ENCODE data around the gene SCIN.
"Not testable (repeated sequence)": the region's sequence is repeated elsewhere in the genome, so short reads cannot be mapped to it uniquely, and the experiment has no call there.

SCIN gene

DNA sequence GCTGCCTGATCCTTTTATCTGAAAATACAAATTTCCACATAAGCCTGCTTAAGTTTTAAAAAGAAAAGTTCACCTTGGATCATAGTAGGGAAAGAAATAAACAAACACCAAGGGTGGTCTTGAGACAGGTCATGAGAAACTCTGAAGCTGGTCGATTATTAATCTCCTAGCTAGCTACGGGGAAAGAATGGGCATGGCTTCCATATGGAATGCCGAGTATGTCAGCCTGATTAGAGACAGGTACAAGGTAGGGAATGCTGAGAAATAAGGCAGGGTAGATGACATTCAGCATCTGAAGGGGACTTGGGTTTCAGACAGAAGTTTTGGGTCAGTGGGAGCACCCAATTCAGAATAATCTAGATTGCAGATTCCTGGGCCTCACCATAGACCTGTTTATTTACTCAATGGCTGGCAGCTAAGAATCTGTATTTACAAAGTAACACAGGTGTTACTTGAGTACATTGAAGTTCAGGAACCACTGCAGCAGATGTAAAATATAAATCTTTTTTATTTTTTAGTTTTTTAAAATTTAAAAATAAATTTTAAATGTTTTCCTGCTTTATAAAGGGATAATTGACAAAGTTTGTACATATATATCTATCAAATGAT is 49.0 kb downstream of the SCIN start:
- no peak for DNase-seq (ENCODE audit: low read depth)

GRCh38 chr7:12620371-12620770 is 49.9 kb downstream of the SCIN start:
- DNase-seq (ENCODE audit: low read depth): no peak

DNA sequence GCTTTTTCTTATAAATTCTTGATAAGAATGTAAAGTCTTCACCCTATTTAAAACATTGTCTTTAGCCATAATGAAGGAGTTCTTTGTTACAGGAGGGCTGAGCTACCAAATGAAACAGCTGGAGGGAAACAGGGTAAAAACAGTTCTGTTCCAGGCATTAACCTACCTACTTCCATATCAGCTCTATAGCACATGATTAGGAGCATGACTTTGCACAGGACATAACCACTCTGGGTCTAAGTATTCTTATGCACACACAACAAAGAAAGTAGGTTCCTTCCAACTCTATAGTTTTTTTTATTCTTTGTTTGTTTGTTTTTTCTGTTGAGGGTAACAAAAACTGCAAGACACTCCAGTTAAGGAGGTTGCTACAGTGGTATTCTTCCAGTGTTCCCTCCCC is 52.7 kb downstream of the SCIN start:
- DNase-seq (ENCODE audit: low read depth): no peak

DNA sequence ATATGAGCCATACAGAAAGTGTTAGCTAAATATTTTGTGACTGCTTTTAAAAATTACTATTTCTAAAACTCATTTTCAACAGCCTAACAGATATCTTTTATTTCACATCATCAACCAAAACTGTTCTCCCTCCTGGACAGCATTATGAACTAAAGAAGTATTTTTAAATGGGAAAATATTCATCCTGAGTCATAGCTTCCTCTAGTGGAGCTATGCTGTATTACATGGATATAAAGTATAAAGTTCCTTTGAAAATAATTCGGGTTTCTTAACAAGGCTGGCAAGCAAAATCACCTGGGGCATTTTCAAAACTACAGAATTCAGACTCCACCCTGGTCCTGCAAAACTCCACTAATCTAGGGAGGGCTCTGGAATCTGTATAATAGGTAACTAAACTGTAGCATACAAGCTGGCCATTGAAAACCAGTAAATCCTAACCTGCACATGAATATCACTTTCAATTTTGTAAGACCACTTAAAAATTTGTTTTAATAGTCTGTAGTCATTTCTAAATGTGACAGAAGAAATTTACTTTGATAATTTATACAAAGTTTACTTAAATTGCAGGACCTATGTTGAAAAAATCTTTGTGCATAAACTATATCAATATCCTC is 53.5 kb downstream of the SCIN start:
- no peak for DNase-seq (ENCODE audit: low read depth)

DNA sequence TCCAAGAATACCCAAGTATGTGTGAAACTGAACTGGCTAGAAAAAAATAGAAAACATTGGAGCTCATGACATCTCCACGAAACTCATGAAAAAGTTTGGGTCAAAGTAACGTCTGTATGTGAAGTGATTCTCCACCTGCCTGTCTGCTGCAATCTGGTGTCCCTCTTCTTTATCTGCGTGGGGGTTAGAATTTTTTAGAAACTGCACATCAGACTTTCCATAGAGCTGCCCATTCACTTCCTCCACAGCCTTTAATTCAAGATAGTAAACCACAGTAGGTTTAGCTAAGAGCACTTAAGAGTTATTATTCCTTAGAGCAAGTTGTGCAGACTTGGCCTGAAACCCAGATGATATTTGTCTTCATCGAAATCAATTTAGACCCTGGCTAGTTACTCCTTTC is 55.3 kb downstream of the SCIN start:
- DNase-seq (ENCODE audit: low read depth): no peak

DNA sequence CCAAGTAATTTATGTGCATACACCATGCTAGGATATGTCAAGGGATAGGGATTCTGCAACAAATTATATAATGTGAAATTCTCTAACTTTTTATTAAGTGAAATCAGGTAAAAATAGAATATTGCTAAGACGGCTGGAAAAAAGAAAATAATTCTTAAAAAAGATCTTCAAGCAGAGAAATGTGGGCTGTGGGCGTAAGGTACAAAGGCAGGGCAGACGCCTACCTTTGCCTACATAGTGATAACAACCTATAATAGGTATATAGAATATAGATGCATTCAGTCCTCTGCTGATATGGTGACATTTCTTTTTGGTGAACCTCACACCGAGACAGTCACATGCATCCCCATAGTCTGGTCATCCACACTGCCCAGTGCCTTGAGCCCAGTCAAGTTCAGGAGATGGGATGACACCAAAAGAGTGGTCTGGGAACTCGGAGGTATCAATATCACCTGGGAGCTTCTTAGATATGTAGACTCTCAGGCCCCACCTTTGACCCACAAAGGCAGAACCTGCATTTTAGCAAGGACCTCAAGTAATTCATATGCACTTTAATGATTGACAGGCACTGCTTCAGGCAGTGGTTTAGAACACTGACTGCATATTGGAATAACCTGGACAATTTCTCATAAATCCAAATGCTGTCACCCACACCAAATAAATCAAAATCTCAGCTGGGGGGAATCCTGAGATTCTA is 59.4 kb downstream of the SCIN start:
- no peak for DNase-seq (ENCODE audit: low read depth)

DNA sequence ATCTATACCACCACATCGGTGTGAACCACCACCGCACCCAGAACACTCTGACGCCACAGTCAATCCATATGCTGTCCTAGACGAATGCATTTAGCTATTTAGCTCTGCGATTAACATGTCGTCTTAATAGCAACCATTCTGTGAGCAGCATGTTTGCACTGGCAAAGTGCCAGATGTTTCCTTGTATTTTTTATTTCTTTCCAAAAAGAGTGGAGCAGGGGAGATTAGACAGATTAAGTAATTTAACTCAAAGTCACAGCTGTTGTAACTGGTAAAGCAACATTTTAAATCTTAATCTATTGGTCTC is 59.9 kb downstream of the SCIN start:
- no peak for DNase-seq (ENCODE audit: low read depth)

DNA sequence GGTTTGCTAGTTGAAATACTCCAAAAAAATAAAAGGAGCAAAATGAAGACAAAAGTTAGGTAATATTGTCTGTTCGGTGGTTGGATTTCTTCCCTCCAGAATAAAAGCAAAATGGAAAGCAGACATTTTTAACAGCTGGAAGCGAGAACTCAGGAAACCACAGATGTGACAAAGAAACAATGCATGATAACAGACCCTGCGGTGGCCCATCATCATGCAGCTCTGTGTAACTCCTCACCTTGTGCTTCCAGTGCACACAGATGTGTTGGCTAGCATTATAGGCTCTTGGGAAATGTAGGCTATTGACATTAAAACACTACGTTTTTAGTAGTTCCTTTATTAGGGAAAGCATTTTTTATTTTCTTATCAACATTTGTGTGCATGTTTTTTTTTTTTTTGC is 63.1 kb downstream of the SCIN start:
- no peak for DNase-seq (ENCODE audit: low read depth)

DNA sequence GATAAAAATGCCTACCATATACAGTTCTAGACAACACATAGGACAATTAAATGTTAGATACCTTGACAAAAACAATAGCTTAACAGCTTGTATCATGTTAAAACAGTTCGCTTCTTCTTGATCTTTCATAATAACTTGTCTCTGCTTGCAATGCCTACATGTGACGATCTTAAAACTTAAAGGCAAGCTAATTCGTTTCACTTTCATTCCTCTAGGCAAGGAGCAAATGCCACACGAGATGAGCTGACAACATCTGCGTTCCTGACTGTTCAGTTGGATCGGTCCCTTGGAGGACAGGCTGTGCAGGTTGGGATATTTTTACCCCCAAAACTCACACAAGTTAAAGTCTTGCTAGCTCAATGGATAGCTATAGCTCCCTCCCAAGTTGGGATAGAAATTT is 65.3 kb downstream of the SCIN start:
- no peak for DNase-seq (ENCODE audit: low read depth)

GRCh38 chr7:12637328-12637727 is 66.8 kb downstream of the SCIN start:
- DNase-seq (ENCODE audit: low read depth): no peak

GRCh38 chr7:12637819-12638592 is 67.5 kb downstream of the SCIN start:
- no peak for DNase-seq (ENCODE audit: low read depth)

DNA sequence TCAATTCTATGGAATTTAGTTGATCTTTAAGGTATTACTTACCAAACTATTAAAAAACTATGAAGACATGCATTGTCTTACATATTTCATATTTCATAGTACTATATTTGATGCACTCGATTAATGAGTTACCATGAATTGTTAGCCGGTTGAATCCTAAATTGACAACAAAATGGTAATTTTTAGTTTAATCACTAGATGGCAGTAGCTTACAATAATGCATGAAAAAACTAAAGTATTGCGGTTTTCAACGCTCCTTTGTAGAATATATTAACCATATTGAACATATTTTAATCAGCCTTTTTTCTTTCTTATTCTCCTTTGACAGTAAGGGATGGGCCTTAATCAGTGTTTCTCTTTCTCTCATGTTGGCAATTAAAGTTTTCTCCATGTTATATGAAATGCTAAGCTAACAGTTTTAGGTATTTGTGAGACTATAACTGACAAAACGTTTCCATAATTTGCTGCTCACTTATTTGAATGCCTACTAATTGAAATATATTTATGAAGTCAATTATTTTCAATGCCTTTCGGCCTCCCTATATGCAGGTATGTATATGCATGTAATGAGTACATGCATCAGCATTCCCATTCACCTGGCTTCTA is 68.4 kb downstream of the SCIN start:
- DNase-seq (ENCODE audit: low read depth): no peak

DNA sequence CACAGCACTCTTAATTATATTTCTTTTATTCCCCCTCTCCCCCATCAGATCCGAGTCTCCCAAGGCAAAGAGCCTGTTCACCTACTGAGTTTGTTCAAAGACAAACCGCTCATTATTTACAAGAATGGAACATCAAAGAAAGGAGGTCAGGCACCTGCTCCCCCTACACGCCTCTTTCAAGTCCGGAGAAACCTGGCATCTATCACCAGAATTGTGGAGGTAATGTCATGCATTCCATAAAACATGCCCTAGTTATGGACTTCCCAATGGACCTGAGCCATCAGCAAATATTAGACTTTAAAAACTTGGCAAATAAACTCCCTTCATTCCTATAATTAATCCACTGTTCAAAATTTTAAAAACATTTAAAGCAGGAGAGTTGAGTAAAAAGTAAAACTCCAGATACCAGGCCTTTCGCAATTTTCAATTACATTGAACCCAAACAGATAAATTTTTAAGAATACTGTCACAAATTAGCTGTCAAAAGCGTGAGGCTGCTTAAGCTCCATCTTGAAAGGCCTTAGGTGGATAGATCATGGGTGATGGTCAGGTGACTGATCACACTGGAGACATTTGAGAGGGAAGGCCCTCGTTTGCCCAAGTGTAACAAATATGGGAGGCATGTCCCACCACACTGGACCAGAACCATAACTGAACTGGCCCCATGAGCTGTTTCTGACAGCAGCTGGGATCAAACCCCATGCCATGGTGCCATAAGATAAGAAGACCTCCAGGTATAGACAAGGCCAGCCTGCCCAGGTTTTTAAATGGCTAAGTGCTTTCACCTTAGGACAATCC is 70.0 kb downstream of the SCIN start:
- no peak for DNase-seq (ENCODE audit: low read depth)

- no peak for DNase-seq (ENCODE audit: low read depth)
Observed at GRCh38 chr7:12641196-12641595, 70.7 kb downstream of the SCIN start.

DNA sequence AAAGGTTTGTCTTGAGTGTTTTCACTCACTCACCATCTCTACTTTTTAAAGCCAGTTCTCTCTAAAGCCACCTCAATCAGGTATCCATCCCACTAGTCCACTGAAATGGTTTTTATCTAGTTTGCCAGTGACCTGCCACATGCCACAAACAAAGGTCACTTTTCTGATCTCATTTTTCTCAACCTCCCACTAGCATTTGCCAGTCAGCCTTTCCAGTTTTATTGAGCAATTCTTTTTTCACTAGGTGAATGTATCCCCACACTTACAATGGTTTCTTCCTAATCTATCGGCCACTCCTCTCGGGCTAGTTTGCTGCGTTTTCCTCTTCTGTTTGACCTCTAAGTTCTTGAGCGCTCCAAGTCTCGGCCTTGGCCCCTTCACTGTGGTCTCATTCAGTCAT is 72.0 kb downstream of the SCIN start:
- DNase-seq (ENCODE audit: low read depth): no peak

DNA sequence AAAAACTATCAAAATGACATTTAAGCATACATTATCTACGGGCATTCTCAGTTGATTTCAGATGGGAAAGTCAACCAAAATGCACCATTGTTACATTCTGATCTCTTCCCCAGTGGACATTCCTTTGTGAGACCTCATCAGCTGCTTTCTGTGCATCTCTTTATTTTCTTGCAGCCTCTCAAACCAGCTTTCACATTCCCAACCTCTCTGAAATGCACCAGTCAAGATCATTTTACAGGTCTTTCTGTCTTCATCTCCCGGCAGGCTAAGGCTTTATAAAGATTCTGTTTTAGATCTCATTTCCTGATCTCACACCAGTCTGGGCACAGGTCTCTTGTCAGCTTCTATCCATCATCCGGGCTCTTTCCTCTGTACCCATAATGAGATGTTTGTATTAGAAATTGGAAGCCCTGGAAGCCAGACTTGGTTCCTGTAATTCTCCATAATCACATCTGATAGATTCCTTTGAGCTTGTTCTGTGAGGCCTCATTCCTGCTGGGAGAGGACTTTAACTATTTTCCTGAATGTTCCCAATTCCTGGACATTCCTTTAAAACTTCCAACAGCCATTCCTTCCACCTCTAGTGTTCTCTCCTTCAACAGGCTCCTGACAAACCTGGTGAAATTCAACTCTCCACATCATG is 72.6 kb downstream of the SCIN start:
- no peak for DNase-seq (ENCODE audit: low read depth)

GRCh38 chr7:12643644-12644043 is 73.1 kb downstream of the SCIN start:
- DNase-seq (ENCODE audit: low read depth): no peak

DNA sequence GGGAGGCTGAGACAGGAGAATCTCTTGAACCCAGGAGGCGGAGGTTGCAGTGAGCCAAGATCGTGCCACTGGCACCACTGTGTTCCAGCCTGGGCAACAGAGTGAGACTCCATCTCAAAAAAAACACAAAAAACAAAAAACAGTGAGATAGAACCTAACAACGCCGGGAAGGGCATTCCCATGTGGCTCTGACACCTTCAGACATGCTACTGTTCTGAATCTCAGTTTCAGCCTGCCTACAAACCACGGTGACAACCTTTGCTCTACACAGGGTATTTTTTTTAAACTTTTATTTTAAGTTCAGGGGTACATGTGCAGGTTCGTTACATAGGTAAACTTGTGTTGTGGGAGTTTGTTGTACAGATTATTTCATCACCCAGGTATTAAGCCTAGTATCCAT is 74.7 kb downstream of the SCIN start:
- not testable (repeated sequence) for DNase-seq (ENCODE audit: low read depth)

DNA sequence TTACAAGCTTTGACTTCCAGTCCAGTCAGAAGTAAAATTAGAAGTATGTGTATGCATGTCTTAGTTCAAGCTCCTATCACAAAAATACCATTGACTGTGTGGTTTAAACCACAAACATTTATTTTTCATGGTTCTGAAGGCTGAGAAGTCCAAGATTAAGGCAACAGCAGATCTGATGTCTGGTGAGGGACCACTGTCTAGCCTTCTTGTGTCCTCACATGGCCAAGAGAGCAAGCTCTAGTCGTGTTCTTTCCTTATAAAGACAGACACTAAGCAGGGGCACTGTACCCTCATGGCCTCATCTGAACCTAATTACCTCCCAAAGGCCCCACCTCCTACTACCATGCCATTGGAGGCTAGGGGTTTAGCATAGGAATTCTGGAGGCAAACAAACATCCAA is 75.6 kb downstream of the SCIN start:
- no peak for DNase-seq (ENCODE audit: low read depth)

GRCh38 chr7:12647364-12648219 is 77.1 kb downstream of the SCIN start:
- DNase-seq (ENCODE audit: low read depth): no peak

Measured in stimulated activated CD8-positive, alpha-beta memory T cell treated with anti-CD3 and anti-CD28 coated beads, Interleukin-12 subunit alpha, Interleukin-12 subunit beta, amount 100 ng/mL, for 1 hour (primary cell).